WI38 (cell line): ENCODE measurements around the gene TBC1D23.

Experiments used
- H3K4me3 ChIP-seq: 2 replicates; pipeline ENCODE4 v1.5.1; 2011; ENCODE audit warnings: low read depth, mild to moderate bottlenecking, control low read depth, low read length
- CTCF ChIP-seq: IDR thresholded peaks from 2 replicates; pipeline ENCODE4 v1.5.1; 2012; ENCODE audit warnings: low read depth, mild to moderate bottlenecking, control low read depth, low read length

The TBC1D23 gene

GRCh38 chr3:100260685-100261484, at the start of gene TBC1D23:
Gene TBC1D23, plus strand, starts transcription at chr3:100260992. Its CDS starts 27 bp downstream, at chr3:100261019.
- no peak for TF ChIP-seq CTCF

GRCh38 chr3:100213891-100214573, 46.8 kb upstream of the TBC1D23 start:
- no peak for TF ChIP-seq CTCF
- no peak overlapping the region for H3K4me3 ChIP-seq

More at GRCh38 chr3:100260685-100261484, at the start of gene TBC1D23:
- peak within 1 kb of the TSS; percentile 99 for H3K4me3 ChIP-seq

GRCh38 chr3:100214574-100214964, 46.2 kb upstream of the TBC1D23 start:
- H3K4me3 ChIP-seq = no peak overlapping the region

GRCh38 chr3:100216713-100217112, 44.1 kb upstream of the TBC1D23 start:
- TF ChIP-seq CTCF = no peak
- no peak overlapping the region for H3K4me3 ChIP-seq

More at GRCh38 chr3:100214574-100214964, 46.2 kb upstream of the TBC1D23 start:
- no peak for TF ChIP-seq CTCF

- no peak for TF ChIP-seq CTCF
- no peak overlapping the region for H3K4me3 ChIP-seq
Measured at GRCh38 chr3:100221159-100221558, 39.6 kb upstream of the TBC1D23 start.

GRCh38 chr3:100225193-100225592, 35.6 kb upstream of the TBC1D23 start:
- no peak overlapping the region for H3K4me3 ChIP-seq
- no peak for TF ChIP-seq CTCF

GRCh38 chr3:100225883-100226282, 34.9 kb upstream of the TBC1D23 start:
- no peak for TF ChIP-seq CTCF
- no peak overlapping the region for H3K4me3 ChIP-seq
